ENCODE results near the gene MOB3C.

Gene MOB3C

DNA sequence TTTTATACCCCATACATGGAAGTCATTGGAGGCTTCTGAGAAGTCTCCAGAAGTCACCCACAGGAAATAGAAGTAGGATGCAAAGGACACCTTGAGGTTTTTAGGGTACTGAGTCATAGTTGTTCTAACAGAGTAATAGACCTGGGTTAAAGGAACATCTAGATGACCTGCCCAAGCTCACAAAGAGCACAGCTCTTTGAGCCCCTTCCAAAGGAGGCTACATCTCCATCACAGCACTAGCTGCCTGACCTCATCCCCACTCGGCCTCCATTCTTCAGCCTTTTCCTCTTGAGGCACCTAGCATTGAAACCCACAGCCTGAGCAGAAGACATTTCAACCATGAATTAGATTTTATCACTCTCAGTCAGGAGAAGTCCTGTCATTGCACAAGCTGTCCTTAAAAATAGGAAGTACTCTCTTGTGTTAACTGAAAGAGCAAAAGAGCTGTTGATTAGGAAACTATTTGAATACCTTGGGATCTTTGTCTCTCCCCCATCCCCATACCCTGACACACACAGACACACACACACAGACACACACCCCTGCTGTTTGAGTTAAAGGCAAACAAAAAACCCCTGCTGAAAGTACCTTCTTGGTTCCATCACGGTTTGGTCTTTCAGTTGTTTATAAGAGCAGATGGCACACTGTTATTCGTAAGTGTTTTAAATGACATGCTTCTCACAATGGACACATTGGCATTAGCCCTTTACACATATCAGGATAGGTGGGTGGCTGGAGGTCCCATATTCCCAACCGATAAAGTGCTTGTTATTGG, 34.7 kb downstream of the MOB3C start:
- TF ChIP-seq ZNF274 (IDR thresholded peaks at IDR 0.05; ENCODE audit: low read depth, low read length) = no peak
- no peak overlapping the region for H3K4me3 ChIP-seq (ENCODE audit: low read length)

DNA sequence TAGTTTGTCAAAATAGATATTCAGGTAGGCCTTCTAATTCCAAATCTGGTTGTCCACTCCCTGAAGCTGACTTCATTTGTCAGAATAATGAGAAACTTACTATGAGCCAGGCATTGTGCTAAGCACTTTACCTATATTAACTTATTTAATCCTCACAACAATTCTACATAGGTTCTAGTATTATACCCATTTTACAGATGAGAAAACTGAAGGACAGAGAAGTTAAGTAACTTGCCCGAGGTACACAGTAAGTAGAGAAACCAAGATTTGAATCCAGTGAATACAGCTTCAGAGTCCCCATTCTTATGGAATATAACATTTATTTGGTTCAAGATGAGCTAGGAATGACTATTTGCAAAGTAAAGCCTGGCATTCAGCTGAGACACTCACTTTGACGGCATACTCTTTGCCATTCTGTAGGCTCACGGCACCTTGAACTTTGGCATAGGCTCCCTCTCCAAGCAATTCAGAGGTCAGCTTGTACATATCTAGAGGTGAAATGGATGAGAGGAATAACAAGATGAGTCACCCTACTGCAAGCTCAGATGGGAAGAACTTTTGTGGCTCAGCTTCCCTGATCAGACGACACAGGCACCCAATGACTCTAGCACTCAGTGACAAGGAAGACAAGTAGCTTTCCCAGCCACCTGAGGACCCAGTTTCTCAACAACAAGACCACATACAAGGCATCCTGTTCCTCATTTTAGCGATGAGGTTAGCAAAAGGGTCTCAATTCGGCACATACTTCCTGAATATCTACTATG, 36.3 kb downstream of the MOB3C start:
- no peak overlapping the region for H3K4me3 ChIP-seq (ENCODE audit: low read length)
- TF ChIP-seq ZNF274 (IDR thresholded peaks at IDR 0.05; ENCODE audit: low read depth, low read length) = no peak

GRCh38 chr1:46577671-46578070, 38.9 kb downstream of the MOB3C start:
- H3K4me3 ChIP-seq (ENCODE audit: low read length) = no peak overlapping the region
- no peak for TF ChIP-seq ZNF274 (IDR thresholded peaks at IDR 0.05; ENCODE audit: low read depth, low read length)

- H3K4me3 ChIP-seq (ENCODE audit: low read length) = no peak overlapping the region
- TF ChIP-seq ZNF274 (IDR thresholded peaks at IDR 0.05; ENCODE audit: low read depth, low read length) = no peak
These were observed 40.0 kb downstream of the MOB3C start for GRCh38 chr1:46576596-46576995.

DNA sequence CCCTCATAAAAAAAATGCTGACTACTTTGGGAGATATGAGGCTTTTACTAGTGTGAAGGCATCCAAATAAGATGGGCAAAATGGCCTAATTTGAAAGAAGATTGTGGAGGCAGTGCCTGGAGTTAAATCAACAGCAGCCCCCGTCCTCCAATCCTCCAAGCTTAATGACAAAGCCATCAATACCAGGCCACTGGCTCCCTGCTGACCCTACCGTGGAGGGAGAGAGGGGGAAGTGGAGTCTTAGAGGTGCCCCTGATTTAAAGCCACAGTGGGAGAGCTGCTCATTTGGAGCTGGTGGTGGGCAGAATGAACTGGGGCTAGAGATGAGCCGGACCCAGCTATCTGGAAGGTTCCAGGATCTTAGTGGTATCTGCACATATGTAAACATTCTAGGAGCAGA, 40.8 kb downstream of the MOB3C start:
- TF ChIP-seq ZNF274 (IDR thresholded peaks at IDR 0.05; ENCODE audit: low read depth, low read length) = no peak
- no peak overlapping the region for H3K4me3 ChIP-seq (ENCODE audit: low read length)

GRCh38 chr1:46575300-46575699, 41.3 kb downstream of the MOB3C start:
- no peak for TF ChIP-seq ZNF274 (IDR thresholded peaks at IDR 0.05; ENCODE audit: low read depth, low read length)
- H3K4me3 ChIP-seq (ENCODE audit: low read length) = no peak overlapping the region

- H3K4me3 ChIP-seq (ENCODE audit: low read length) = no peak overlapping the region
- no peak for TF ChIP-seq ZNF274 (IDR thresholded peaks at IDR 0.05; ENCODE audit: low read depth, low read length)
These were observed 44.9 kb downstream of the MOB3C start for GRCh38 chr1:46571691-46572225.

DNA sequence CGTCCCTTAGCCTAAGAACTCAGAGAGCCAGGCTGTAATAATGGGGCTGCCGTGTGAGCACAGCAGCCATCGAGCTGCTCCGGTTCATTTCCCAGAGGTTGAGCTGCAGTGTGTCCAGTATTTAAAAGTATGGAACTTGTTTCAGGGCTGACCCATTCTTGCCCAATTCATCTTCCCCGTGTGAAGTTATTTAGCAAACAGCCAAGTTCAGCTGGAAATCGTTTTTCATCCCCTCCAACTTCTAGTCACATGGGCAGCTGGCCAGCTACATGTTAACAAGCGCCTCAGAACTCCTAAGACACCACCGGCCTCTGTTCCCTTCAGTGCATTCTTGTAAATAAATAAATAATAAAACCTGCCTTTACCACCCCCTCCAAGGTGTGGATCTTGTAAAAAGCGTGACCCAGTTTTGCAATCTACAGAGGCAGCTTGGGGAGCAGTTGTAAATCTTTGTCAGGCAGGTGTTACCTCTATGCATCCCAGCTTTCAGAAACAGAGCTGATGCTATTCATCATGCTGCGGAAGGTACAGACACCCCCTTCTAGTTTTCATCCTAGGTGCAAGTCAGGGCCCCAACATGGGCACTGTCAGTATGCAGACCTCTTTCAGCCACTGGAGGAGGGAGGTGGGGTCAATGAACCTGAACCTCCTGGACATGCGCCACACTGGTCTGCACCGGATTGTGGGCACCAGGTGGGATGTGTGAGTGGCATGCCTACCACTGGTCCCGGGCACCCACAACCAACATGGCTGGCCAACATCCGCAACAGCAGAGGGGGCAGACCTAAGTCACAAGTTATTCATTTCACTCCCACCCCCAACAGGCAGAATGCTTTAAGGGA, 46.5 kb downstream of the MOB3C start:
- no peak overlapping the region for H3K4me3 ChIP-seq (ENCODE audit: low read length)
- no peak for TF ChIP-seq ZNF274 (IDR thresholded peaks at IDR 0.05; ENCODE audit: low read depth, low read length)

GRCh38 chr1:46569116-46569515, 47.5 kb downstream of the MOB3C start:
- no peak for TF ChIP-seq ZNF274 (IDR thresholded peaks at IDR 0.05; ENCODE audit: low read depth, low read length)
- H3K4me3 ChIP-seq (ENCODE audit: low read length) = no peak overlapping the region

DNA sequence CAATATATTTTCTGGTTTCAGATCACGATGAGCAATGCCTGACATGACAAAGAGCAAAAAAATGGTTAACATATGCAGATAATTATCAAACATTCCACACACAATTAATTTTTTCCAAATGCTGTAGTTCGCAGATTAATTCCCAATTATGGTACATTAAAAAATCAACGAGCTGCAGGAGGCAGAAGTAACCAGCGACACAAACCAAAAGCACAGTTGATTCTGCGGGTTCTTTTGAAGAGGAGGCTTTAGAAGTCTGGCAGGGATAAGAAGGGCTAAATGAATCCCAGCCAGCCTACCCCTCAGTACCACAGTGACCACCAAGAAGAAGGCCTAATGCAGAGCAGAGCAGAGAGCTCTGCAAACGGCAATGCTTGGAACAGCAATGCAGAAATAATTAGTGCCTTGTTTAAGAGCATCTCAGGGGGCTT, 48.1 kb downstream of the MOB3C start:
- TF ChIP-seq ZNF274 (IDR thresholded peaks at IDR 0.05; ENCODE audit: low read depth, low read length) = no peak
- H3K4me3 ChIP-seq (ENCODE audit: low read length) = no peak overlapping the region

GRCh38 chr1:46563341-46563740, 53.3 kb downstream of the MOB3C start:
- no peak for TF ChIP-seq ZNF274 (IDR thresholded peaks at IDR 0.05; ENCODE audit: low read depth, low read length)
- no peak overlapping the region for H3K4me3 ChIP-seq (ENCODE audit: low read length)

- TF ChIP-seq ZNF274 (IDR thresholded peaks at IDR 0.05; ENCODE audit: low read depth, low read length) = no peak
- H3K4me3 ChIP-seq (ENCODE audit: low read length) = no peak overlapping the region
These were observed 54.1 kb downstream of the MOB3C start for GRCh38 chr1:46562498-46562897.

- no peak for TF ChIP-seq ZNF274 (IDR thresholded peaks at IDR 0.05; ENCODE audit: low read depth, low read length)
These were observed 57.6 kb downstream of the MOB3C start for GRCh38 chr1:46558966-46559365.

More at GRCh38 chr1:46558966-46559365, 57.6 kb downstream of the MOB3C start:
- H3K4me3 ChIP-seq (ENCODE audit: low read length) = no peak overlapping the region
